ENCODE data around the gene HSD17B7.
"Not testable (repeated sequence)": the region's sequence is repeated elsewhere in the genome, so short reads cannot be mapped to it uniquely, and the experiment has no call there.

HSD17B7 gene

DNA sequence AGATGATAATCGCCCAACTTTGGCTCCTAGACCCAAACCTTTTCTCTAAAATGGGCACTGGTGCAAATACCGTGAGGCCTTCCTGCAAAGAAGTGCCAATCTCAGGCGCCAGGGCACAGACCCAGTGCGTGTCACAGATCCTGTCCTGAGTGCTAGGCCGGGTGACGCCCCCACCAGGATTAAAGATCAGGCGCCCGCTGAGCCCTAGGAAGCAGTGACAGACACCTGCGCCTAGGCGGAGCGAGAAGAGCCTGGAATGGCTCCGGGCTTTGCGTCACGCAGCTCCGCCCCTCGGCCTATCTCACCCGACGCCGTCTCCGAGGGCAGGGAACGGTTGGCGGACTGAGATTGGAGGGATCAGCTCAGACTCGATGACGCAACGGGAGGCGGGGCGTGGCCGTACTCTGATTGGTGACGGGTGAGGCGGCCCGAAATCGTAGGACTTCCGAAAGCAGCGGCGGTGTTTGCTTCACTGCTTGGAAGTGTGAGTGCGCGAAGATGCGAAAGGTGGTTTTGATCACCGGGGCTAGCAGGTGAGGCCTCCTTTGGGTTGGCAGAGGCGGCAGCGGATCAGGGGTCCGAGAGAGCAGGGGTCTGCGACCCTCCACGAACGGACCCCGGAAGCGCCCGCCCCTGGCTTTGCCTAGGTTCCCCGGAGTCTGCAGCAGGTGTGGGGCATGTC is at the start of gene HSD17B7:
TSS of gene HSD17B7 (plus strand) at position 400 of the 682 bp plus-strand sequence. CDS start at position 499, 99 bp downstream.
- not testable (repeated sequence) for H3K4me1 ChIP-seq (ENCODE audit: control insufficient read depth, insufficient read depth, low read length); H3K27me3 ChIP-seq (ENCODE audit: control insufficient read depth, insufficient read depth, low read length); H3K27ac ChIP-seq (ENCODE audit: low read length); H3K36me3 ChIP-seq (ENCODE audit: control insufficient read depth, insufficient read depth, low read length); H3K9me3 ChIP-seq (ENCODE audit: control insufficient read depth, insufficient read depth, low read length)
- DNase-seq (ENCODE audit: low read depth, low spot score) = peak; percentile 31
- no CpG with 5 or more reads among the region's 49 CpGs for WGBS (ENCODE audit: insufficient coverage, insufficient read length)
- H3K4me3 ChIP-seq (ENCODE audit: low read length) = peak within 1 kb of the TSS; percentile 76

DNA sequence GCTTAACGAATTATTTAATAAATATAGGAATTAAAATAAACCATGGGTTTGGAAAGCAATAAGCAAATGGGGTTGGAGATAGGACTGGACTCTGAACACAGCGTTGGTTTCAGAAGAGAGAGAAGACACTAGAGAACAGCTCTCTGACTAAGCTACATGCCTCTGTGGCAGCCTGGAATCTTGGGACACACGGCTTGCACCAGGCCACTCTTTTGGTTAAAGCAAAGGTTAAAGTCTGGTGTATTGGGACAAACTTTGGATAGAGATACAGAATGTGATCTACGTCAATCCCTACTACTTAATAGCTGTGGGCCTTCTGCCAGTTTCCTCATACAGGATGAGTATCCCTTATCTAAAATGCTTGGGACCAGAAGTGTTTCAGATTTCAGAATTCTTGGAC is 49.7 kb upstream of the HSD17B7 start:
- Histone ChIP-seq H3K27me3 (ENCODE audit: control insufficient read depth, insufficient read depth, low read length) (no peaks in the 10 kb centered on the region), H3K4me1 (ENCODE audit: control insufficient read depth, insufficient read depth, low read length) (no peaks in the 10 kb centered on the region), H3K36me3 (ENCODE audit: control insufficient read depth, insufficient read depth, low read length) (no peaks in the 10 kb centered on the region), H3K9me3 (ENCODE audit: control insufficient read depth, insufficient read depth, low read length) (no peaks in the 10 kb centered on the region), H3K27ac (ENCODE audit: low read length) (no peak overlapping the region), H3K4me3 (ENCODE audit: low read length) (no peak overlapping the region)
- DNase-seq (ENCODE audit: low read depth, low spot score) = no peak
- no CpG with 5 or more reads among the region's 4 CpGs for WGBS (ENCODE audit: insufficient coverage, insufficient read length)

GRCh38 chr1:162741574-162741973 is 48.9 kb upstream of the HSD17B7 start:
- Histone ChIP-seq H3K9me3 (ENCODE audit: control insufficient read depth, insufficient read depth, low read length) (no peaks in the 10 kb centered on the region), H3K27ac (ENCODE audit: low read length) (no peak overlapping the region), H3K4me1 (ENCODE audit: control insufficient read depth, insufficient read depth, low read length) (no peaks in the 10 kb centered on the region), H3K27me3 (ENCODE audit: control insufficient read depth, insufficient read depth, low read length) (no peaks in the 10 kb centered on the region), H3K4me3 (ENCODE audit: low read length) (no peak overlapping the region), H3K36me3 (ENCODE audit: control insufficient read depth, insufficient read depth, low read length) (no peaks in the 10 kb centered on the region)
- DNase-seq (ENCODE audit: low read depth, low spot score) = no peak
- no CpG with 5 or more reads among the region's 2 CpGs for WGBS (ENCODE audit: insufficient coverage, insufficient read length)

DNA sequence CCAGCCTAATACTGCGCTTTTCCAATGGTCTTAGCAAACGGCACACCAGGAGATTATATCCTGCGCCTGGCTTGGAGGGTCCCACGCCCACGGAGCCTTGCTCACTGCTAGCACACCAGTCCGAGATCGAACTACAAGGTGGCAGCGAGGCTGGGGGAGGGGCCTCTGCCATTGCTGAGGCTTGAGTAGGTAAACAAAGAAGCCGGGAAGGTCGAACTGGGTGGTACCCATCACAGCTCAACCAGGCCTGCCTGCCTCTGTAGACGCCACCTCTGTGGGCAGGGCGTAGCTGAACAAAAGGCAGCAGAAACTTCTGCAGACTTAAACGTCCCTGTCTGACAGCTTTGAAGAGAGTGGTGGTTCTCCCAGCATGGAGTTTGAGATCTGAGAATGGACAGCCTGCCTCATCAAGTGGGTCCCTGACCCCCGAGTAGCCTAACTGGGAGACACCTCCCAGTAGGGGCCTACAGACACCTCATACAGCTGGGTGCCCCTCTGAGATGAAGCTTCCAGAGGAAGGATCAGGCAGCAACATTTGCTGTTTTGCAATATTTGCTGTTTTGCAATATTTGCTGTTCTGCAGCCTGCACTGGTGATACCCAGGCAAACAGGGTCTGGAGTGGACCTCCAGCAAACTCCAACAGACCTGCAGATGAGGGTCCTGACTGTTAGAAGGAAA is 44.1 kb upstream of the HSD17B7 start:
- WGBS (ENCODE audit: insufficient coverage, insufficient read length) = no CpG with 5 or more reads among the region's 14 CpGs
- DNase-seq (ENCODE audit: low read depth, low spot score); H3K27ac ChIP-seq (ENCODE audit: low read length); H3K4me1 ChIP-seq (ENCODE audit: control insufficient read depth, insufficient read depth, low read length); H3K4me3 ChIP-seq (ENCODE audit: low read length); H3K9me3 ChIP-seq (ENCODE audit: control insufficient read depth, insufficient read depth, low read length); H3K27me3 ChIP-seq (ENCODE audit: control insufficient read depth, insufficient read depth, low read length); H3K36me3 ChIP-seq (ENCODE audit: control insufficient read depth, insufficient read depth, low read length): not testable (repeated sequence)

DNA sequence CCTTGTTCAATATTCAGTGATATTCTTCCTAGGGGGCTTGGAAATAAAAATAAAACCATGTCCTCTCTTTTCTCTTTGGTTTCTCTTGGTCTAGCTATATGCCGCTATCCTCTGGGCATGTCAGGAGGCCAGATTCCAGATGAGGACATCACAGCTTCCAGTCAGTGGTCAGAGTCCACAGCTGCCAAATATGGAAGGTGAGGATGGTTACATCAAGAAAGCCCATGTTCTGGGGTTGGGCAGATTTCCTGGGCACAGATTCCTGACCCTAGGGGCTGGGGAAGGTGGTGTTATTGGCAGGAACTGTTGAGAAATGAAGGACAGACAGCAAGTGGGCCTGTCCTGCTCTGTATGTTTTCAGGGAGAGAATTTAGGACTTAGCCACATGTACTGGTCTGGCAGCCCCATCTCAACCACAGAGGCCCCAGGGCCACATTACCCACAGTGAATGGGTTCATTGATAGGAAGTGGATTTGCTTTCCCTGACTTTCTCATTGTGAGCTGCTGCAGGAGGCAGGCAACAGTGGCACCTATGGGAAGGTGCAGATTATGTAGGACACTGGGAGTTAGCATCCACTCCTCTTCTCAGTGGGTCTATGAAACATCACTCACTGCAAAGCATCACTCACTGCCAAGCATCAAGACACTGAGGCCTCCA is 37.4 kb upstream of the HSD17B7 start:
- H3K36me3 ChIP-seq (ENCODE audit: control insufficient read depth, insufficient read depth, low read length) = no peaks in the 10 kb centered on the region
- H3K4me3 ChIP-seq (ENCODE audit: low read length) = no peak overlapping the region
- DNase-seq (ENCODE audit: low read depth, low spot score) = no peak
- H3K4me1 ChIP-seq (ENCODE audit: control insufficient read depth, insufficient read depth, low read length) = no peaks in the 10 kb centered on the region
- no peaks in the 10 kb centered on the region for H3K27me3 ChIP-seq (ENCODE audit: control insufficient read depth, insufficient read depth, low read length)
- H3K27ac ChIP-seq (ENCODE audit: low read length) = no peak overlapping the region
- no peaks in the 10 kb centered on the region for H3K9me3 ChIP-seq (ENCODE audit: control insufficient read depth, insufficient read depth, low read length)
- WGBS (ENCODE audit: insufficient coverage, insufficient read length) = no CpG with 5 or more reads among the region's 1 CpG

- Histone ChIP-seq H3K4me3 (ENCODE audit: low read length) (no peak overlapping the region), H3K27ac (ENCODE audit: low read length) (no peak overlapping the region), H3K27me3 (ENCODE audit: control insufficient read depth, insufficient read depth, low read length) (no peaks in the 10 kb centered on the region), H3K9me3 (ENCODE audit: control insufficient read depth, insufficient read depth, low read length) (no peaks in the 10 kb centered on the region), H3K4me1 (ENCODE audit: control insufficient read depth, insufficient read depth, low read length) (no peaks in the 10 kb centered on the region), H3K36me3 (ENCODE audit: control insufficient read depth, insufficient read depth, low read length) (no peaks in the 10 kb centered on the region)
- no CpG with 5 or more reads among the region's 1 CpG for WGBS (ENCODE audit: insufficient coverage, insufficient read length)
- DNase-seq (ENCODE audit: low read depth, low spot score) = no peak
Measured at GRCh38 chr1:162753998-162754585, 36.4 kb upstream of the HSD17B7 start.

- WGBS (ENCODE audit: insufficient coverage, insufficient read length) = no CpG with 5 or more reads among the region's 3 CpGs
- H3K4me3 ChIP-seq (ENCODE audit: low read length) = no peak overlapping the region
- no peak for DNase-seq (ENCODE audit: low read depth, low spot score)
- no peaks in the 10 kb centered on the region for H3K4me1 ChIP-seq (ENCODE audit: control insufficient read depth, insufficient read depth, low read length)
- no peaks in the 10 kb centered on the region for H3K9me3 ChIP-seq (ENCODE audit: control insufficient read depth, insufficient read depth, low read length)
- H3K27ac ChIP-seq (ENCODE audit: low read length) = no peak overlapping the region
- H3K27me3 ChIP-seq (ENCODE audit: control insufficient read depth, insufficient read depth, low read length) = no peaks in the 10 kb centered on the region
- no peaks in the 10 kb centered on the region for H3K36me3 ChIP-seq (ENCODE audit: control insufficient read depth, insufficient read depth, low read length)
Measured at GRCh38 chr1:162755306-162755705, 35.2 kb upstream of the HSD17B7 start.

DNA sequence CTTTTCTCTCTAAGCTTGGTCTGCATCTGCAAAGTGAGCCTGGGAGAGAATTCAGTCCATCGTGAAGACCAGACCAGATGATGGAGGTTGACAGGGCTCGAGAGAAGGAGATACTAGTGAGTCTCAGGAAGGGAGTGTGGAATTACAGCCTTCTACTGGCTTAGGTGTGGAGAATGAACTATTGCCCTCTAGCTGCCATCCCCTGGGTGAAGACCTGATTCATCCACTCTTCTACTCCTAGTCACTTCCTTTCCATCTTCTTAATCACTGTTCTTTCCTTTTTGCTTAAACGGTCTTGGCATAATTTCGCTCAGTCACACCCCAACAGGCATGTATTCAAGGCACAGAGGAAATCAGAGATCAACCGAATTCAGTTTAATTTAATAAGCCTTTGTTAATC is 34.0 kb upstream of the HSD17B7 start:
- H3K36me3 ChIP-seq (ENCODE audit: control insufficient read depth, insufficient read depth, low read length) = no peaks in the 10 kb centered on the region
- no peak overlapping the region for H3K4me3 ChIP-seq (ENCODE audit: low read length)
- DNase-seq (ENCODE audit: low read depth, low spot score) = no peak
- no peaks in the 10 kb centered on the region for H3K4me1 ChIP-seq (ENCODE audit: control insufficient read depth, insufficient read depth, low read length)
- no peaks in the 10 kb centered on the region for H3K9me3 ChIP-seq (ENCODE audit: control insufficient read depth, insufficient read depth, low read length)
- no CpG with 5 or more reads among the region's 5 CpGs for WGBS (ENCODE audit: insufficient coverage, insufficient read length)
- no peak overlapping the region for H3K27ac ChIP-seq (ENCODE audit: low read length)
- no peaks in the 10 kb centered on the region for H3K27me3 ChIP-seq (ENCODE audit: control insufficient read depth, insufficient read depth, low read length)

DNA sequence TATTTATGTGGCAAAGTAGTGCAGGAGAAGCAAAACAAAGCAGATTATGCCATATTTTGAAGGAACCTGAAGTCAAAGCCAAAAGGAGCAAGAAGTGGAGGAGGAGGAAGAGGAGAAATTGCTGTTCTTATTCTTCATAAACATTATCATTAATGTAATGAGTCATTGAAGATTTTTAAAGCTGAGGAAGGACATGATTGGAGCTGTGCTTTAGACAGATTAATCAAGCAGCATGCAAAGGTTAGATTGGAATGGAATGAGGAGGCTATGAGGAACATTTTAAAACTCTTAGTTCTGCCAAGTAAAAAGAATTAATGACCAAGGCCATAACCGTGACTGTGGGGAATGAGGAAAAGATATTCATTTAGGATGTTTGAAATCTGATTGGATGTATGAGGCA is 33.0 kb upstream of the HSD17B7 start:
- H3K27ac ChIP-seq (ENCODE audit: low read length) = no peak overlapping the region
- H3K36me3 ChIP-seq (ENCODE audit: control insufficient read depth, insufficient read depth, low read length) = no peaks in the 10 kb centered on the region

DNA sequence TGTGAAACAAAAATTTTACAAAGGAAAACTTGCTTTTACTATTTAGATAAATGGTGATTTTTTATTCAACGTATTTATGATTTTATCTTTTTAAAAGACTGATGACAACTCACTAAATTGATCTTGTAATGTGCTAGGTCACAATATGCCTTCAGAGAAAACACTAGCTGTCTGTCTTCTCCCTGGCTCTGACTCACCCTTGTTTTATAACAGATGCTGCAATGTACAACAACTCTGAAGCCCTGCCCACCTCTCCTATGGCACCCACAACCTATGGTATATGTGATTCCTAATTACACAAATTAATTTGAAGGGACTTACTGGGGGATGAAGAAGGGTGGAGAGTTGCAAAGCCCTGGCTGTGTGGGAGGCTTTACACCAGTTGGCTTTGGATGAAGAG is 24.7 kb upstream of the HSD17B7 start:
- H3K9me3 ChIP-seq (ENCODE audit: control insufficient read depth, insufficient read depth, low read length) = no peaks in the 10 kb centered on the region; the same call in 1 of the 2 replicates
- no peaks in the 10 kb centered on the region for H3K36me3 ChIP-seq (ENCODE audit: control insufficient read depth, insufficient read depth, low read length)
- no CpG with 5 or more reads among the region's 1 CpG for WGBS (ENCODE audit: insufficient coverage, insufficient read length)
- H3K4me1 ChIP-seq (ENCODE audit: control insufficient read depth, insufficient read depth, low read length) = no peaks in the 10 kb centered on the region
- H3K27ac ChIP-seq (ENCODE audit: low read length) = no peak overlapping the region
- DNase-seq (ENCODE audit: low read depth, low spot score) = no peak
- H3K4me3 ChIP-seq (ENCODE audit: low read length) = no peak overlapping the region
- no peaks in the 10 kb centered on the region for H3K27me3 ChIP-seq (ENCODE audit: control insufficient read depth, insufficient read depth, low read length)

More for the DNA sequence above, 33.0 kb upstream of the HSD17B7 start:
- DNase-seq (ENCODE audit: low read depth, low spot score) = no peak
- no CpG with 5 or more reads among the region's 1 CpG for WGBS (ENCODE audit: insufficient coverage, insufficient read length)
- H3K4me3 ChIP-seq (ENCODE audit: low read length) = no peak overlapping the region
- no peaks in the 10 kb centered on the region for H3K9me3 ChIP-seq (ENCODE audit: control insufficient read depth, insufficient read depth, low read length)
- no peaks in the 10 kb centered on the region for H3K4me1 ChIP-seq (ENCODE audit: control insufficient read depth, insufficient read depth, low read length)
- H3K27me3 ChIP-seq (ENCODE audit: control insufficient read depth, insufficient read depth, low read length) = no peaks in the 10 kb centered on the region
